Effector memory CD8-positive, alpha-beta T cell (primary cell): ENCODE results near the gene PARD3B.

Experiments
- ATAC-seq: fragments of 150-1000 bp; cut with Tn5 transposase; replicated peaks from 2 replicates; pipeline ENCODE4 v1.10.0; 2021; ENCODE audit warnings: mild to moderate bottlenecking, moderate library complexity
- DNase-seq, 3 experiments: peaks; one replicate each; pipeline ENCODE4 v3.0.0; 2021
- H3K27ac Mint-ChIP-seq, 2 donors: one replicate each; pipeline ENCODE4 v1.8.0; 2022; ENCODE audit warnings: mild to moderate bottlenecking in 2 of 2, mixed read lengths in 2 of 2, moderate library complexity in 2 of 2
- H3K27me3 Mint-ChIP-seq, 2 donors: one replicate each; pipeline ENCODE4 v1.8.0; 2022; ENCODE audit warnings: mixed read lengths in 2 of 2
- H3K36me3 Mint-ChIP-seq: one replicate; pipeline ENCODE4 v1.8.0; 2022; ENCODE audit warnings: mild to moderate bottlenecking, moderate library complexity, mixed read lengths; ENCODE audit not compliant: insufficient read depth
- H3K4me1 Mint-ChIP-seq, 2 donors: one replicate each; pipeline ENCODE4 v1.8.0; 2022; ENCODE audit warnings: low read depth in 2 of 2, mixed read lengths in 2 of 2
- H3K4me3 Mint-ChIP-seq, 2 donors: one replicate each; pipeline ENCODE4 v1.8.0; 2022; ENCODE audit warnings: mild to moderate bottlenecking in 2 of 2, mixed read lengths in 2 of 2, moderate library complexity in 2 of 2
- H3K9me3 Mint-ChIP-seq, 2 donors: one replicate each; pipeline ENCODE4 v1.8.0; 2022; ENCODE audit warnings: mixed read lengths in 2 of 2
- total RNA-seq, 9 experiments: gene quantifications; one replicate each; lab custom pipeline; 2026; lab: John Stamatoyannopoulos, UW

PARD3B gene, protein sequence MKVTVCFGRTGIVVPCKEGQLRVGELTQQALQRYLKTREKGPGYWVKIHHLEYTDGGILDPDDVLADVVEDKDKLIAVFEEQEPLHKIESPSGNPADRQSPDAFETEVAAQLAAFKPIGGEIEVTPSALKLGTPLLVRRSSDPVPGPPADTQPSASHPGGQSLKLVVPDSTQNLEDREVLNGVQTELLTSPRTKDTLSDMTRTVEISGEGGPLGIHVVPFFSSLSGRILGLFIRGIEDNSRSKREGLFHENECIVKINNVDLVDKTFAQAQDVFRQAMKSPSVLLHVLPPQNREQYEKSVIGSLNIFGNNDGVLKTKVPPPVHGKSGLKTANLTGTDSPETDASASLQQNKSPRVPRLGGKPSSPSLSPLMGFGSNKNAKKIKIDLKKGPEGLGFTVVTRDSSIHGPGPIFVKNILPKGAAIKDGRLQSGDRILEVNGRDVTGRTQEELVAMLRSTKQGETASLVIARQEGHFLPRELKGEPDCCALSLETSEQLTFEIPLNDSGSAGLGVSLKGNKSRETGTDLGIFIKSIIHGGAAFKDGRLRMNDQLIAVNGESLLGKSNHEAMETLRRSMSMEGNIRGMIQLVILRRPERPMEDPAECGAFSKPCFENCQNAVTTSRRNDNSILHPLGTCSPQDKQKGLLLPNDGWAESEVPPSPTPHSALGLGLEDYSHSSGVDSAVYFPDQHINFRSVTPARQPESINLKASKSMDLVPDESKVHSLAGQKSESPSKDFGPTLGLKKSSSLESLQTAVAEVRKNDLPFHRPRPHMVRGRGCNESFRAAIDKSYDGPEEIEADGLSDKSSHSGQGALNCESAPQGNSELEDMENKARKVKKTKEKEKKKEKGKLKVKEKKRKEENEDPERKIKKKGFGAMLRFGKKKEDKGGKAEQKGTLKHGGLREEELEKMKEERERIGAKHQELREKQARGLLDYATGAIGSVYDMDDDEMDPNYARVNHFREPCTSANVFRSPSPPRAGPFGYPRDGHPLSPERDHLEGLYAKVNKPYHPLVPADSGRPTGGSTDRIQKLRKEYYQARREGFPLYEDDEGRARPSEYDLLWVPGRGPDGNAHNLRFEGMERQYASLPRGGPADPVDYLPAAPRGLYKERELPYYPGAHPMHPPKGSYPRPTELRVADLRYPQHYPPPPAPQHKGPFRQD (N-terminal part only)
- total RNA-seq, result 0 to 3.1 (median 0.33) reads per million in 9 experiments

DNA sequence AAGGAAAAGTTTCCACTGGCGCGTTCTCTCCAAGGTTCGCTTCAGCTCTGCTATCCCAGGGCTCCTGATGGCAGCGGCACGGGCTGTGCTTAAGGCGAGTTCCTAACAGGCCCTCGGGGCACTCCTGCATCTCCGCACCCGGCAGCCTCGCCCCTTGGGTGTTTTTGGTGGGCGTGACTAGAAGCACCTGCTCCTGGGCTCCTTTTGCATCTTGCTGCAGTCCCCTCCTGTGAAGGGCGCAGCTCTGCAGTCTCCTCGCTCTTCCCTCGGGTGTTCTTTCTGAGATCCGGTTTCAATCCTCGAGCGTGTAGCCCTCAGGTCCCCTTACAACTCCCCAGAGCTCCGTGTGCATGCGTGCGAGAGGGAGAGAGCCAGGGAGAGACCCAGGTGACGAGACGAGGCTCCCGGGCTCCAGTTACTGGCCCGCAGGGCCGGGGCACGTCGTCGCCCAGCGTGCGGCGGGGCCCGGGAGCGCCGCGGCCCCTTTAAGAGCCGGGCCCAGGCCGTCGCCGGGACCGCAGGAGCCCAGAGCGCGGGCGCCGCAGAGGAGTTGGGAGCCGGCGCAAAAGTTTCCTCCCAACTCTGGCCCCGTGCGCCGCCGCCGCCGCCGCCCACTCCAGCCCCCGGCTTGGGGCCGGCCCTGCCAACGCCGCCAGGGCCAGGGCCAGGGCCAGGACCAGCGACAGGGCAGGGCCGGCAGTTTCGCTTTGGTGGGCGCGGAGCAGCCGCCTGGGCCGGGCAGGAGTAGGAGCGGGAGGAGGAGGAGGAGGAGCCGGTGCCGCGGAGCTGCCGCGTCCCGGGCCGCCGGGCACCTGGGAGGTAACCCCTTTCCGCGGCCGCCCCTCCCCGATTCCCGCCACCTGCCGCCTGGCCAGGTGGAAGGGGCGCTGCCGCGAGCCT is at the start of gene PARD3B:
Gene PARD3B (plus strand): TSS at position 515 of the 900 bp plus-strand sequence. CDS start 525 bp downstream, outside the sequence.
- Mint-ChIP-seq H3K4me1 (peaks cover 3 to 4% of the 10 kb centered on the region in 2 donors), H3K4me3 (peak within 1 kb of the TSS; percentile 79 to 83), H3K36me3 (no peaks in the 10 kb centered on the region), H3K9me3 (no peaks in the 10 kb centered on the region), H3K27ac (no peak within 1 kb of the TSS), H3K27me3 (peaks cover 30 to 47% of the 10 kb centered on the region in 2 donors)
- DNase-seq (no peak), ATAC-seq (peak; percentile 51)

DNA sequence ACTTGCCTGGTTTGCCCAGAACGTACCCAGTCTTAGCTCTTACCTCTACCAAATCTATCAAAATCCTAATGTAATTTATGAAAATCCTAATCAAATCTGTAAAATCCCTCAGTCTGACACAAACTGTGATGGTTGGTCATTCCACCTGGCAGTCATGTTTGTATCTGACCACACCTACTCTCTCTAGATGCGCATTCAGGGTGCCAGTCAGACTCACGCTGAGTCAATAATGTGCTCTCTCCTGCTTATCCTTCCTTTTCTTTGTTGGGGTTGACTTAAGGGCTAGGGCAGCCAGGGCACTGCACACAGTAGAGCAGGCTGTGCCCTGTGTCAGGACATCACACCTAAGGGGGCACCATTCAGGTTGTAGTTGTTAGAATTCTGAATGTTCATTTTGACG is 48.5 kb upstream of the PARD3B start:
- H3K4me1 Mint-ChIP-seq, result no peaks in the 10 kb centered on the region
- ATAC-seq, result no peak
- H3K36me3 Mint-ChIP-seq, result no peaks in the 10 kb centered on the region
- no peak overlapping the region for H3K27ac Mint-ChIP-seq
- H3K9me3 Mint-ChIP-seq, result no peaks in the 10 kb centered on the region
- no peak overlapping the region for H3K4me3 Mint-ChIP-seq
- DNase-seq, result no peak
- peaks cover 8 to 13% of the 10 kb centered on the region in 2 donors for H3K27me3 Mint-ChIP-seq

DNA sequence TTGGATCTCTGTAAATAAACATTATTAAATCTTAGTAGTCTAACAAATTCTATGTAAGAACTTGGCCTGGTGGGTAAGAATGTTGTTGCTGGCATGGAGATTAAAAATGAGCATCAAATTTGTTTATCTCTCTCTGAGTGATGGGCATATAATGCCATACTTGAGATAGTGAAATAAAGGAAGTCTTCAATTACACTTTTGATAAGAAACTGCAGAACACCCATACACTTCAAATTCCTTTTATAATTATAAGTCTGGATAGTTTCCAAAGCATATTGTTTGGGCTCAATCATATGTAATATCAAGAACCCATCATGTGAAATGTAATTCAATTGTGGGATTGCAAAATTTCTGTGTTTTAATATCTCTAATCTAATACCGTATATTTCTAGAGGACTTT is 47.4 kb upstream of the PARD3B start:
- DNase-seq (no peak), ATAC-seq (no peak)
- Mint-ChIP-seq H3K4me1 (no peaks in the 10 kb centered on the region), H3K4me3 (no peak overlapping the region), H3K27me3 (peaks cover 8 to 14% of the 10 kb centered on the region in 2 donors), H3K9me3 (no peaks in the 10 kb centered on the region), H3K36me3 (no peaks in the 10 kb centered on the region), H3K27ac (no peak overlapping the region)

DNA sequence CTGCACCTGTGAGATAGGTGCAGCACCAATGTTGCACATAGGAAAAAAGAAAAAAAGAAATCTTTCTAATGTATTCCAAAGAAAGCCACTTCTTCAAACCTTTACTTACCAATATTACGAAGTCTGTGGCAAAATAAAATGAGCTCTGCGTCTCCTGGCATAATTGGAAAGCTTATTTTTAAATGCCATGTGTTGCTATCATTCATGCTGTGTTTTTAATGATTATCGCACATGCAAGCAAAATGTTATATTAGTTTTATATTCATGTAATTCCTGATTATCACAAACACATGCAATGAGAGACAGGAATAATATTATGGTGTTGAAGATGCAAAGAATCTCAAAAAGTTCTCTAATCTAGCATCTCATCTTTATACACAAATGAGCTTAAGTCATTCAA is 47.0 kb upstream of the PARD3B start:
- DNase-seq (no peak), ATAC-seq (no peak)
- Mint-ChIP-seq H3K9me3 (no peaks in the 10 kb centered on the region), H3K36me3 (no peaks in the 10 kb centered on the region), H3K27me3 (peaks cover 8 to 11% of the 10 kb centered on the region in 2 donors), H3K27ac (no peak overlapping the region), H3K4me3 (no peak overlapping the region), H3K4me1 (no peaks in the 10 kb centered on the region)

DNA sequence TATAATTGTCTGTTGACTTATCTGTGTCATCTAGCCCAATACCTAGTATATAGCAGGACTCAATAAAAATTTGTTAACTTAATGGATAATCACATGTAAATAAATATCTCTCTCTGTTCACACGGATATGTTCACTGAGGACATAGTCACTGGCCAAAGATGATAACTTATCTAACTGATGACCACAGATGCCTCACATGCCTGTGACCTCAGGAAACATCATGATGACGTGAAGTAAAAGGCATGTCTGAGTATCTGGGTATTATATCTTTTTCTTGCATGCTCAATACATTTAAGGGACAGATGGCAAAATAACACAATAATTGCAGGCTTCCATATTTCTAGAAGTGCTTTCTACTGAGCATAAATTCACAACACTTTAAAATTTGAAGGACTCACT is 41.4 kb upstream of the PARD3B start:
- H3K36me3 Mint-ChIP-seq, result no peaks in the 10 kb centered on the region
- H3K27ac Mint-ChIP-seq, result no peak overlapping the region
- no peak overlapping the region for H3K4me3 Mint-ChIP-seq
- no peak for DNase-seq
- no peak for ATAC-seq
- H3K27me3 Mint-ChIP-seq, result peaks cover 0 to 5% of the 10 kb centered on the region in 2 donors
- H3K4me1 Mint-ChIP-seq, result no peaks in the 10 kb centered on the region
- H3K9me3 Mint-ChIP-seq, result no peaks in the 10 kb centered on the region

DNA sequence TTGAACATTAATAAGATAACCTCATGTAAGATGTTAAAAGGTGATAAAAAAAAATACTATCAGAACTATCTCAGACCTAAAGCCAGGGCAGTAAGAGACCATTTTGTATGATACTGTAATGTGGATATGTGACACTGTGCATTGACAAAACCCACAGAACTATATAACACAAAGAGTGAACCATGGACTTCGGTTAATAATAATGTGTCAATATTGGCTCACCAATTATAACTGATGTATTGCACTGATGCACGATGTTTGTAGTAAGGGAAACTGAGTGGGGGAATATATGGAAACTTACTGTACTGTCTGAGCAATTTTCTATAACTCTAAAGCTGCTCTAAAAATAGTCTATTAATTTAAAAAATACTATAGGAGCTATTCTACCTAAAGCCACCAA is 40.7 kb upstream of the PARD3B start:
- Mint-ChIP-seq H3K9me3 (no peaks in the 10 kb centered on the region), H3K4me3 (no peak overlapping the region), H3K27ac (no peak overlapping the region), H3K4me1 (no peaks in the 10 kb centered on the region), H3K27me3 (peaks cover 0 to 5% of the 10 kb centered on the region in 2 donors), H3K36me3 (no peaks in the 10 kb centered on the region)
- ATAC-seq (no peak), DNase-seq (no peak)

DNA sequence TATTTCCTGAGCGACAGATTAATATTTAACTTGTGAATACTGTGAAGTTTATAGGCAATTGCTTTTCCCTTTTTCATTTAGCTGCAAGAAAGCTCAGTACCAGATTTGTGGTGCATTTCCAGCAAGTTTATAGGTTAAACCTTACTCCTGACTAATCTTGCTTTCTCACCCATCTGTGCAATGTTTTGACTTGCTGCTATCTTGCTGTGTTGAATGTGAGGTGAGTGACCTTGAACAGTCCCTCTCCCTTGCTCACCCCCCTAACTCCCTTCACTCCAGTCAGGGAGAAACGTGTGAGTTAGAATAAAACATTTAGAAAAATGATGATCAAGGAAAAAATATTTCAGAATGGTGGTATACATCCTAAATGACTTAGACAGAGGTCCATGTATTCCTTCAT is 39.8 kb upstream of the PARD3B start:
- DNase-seq, result no peak
- no peak overlapping the region for H3K27ac Mint-ChIP-seq
- no peak overlapping the region for H3K4me3 Mint-ChIP-seq
- H3K36me3 Mint-ChIP-seq, result no peaks in the 10 kb centered on the region
- no peaks in the 10 kb centered on the region for H3K9me3 Mint-ChIP-seq
- H3K4me1 Mint-ChIP-seq, result no peaks in the 10 kb centered on the region
- peaks cover 0 to 5% of the 10 kb centered on the region in 2 donors for H3K27me3 Mint-ChIP-seq
- ATAC-seq, result no peak

DNA sequence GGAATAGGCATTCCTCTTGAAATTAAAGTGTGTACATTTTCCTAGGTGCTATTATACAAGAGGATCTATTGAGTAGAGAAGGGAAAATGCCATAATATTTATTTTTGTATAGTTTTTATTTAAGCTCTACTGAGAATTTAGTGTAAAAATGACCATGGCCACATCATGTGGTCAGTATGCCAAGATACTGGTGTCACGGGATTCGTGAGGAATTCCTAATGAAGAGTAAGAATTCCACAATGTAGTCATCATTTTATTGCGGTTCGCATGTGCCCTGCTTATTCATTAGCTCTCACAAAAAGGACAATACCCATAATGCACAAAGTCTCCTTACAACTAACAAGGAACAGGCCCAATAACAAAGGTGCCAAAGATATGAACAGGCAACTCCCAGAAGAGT is 39.3 kb upstream of the PARD3B start:
- peaks cover 0 to 5% of the 10 kb centered on the region in 2 donors for H3K27me3 Mint-ChIP-seq

DNA sequence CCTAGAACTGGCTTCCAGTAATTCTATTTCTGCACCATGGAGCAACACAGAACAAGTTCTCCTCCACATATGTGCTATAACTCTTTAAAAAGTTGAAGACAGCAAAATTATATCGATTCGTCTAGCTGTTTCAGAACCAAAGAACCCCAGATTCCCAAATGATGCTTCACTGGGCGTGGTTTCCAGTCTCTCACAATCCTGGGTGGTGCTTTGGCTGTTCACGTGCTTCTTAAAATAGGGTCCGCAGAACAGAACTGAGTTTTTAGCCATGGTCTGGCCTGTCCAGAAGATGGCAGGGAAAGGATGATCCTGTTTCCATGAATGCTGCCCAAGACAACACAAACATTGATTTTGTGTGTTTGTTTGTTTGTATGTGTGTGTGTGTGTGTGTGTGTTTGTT is 37.6 kb upstream of the PARD3B start:
- H3K27me3 Mint-ChIP-seq, result no peaks in the 10 kb centered on the region
- no peak overlapping the region for H3K27ac Mint-ChIP-seq
- no peaks in the 10 kb centered on the region for H3K9me3 Mint-ChIP-seq
- no peaks in the 10 kb centered on the region for H3K4me1 Mint-ChIP-seq
- no peaks in the 10 kb centered on the region for H3K36me3 Mint-ChIP-seq
- ATAC-seq, result no peak
- H3K4me3 Mint-ChIP-seq, result no peak overlapping the region
- DNase-seq, result no peak

More for the DNA sequence above, 39.3 kb upstream of the PARD3B start:
- no peak for ATAC-seq
- Mint-ChIP-seq H3K4me1 (no peaks in the 10 kb centered on the region), H3K36me3 (no peaks in the 10 kb centered on the region), H3K4me3 (no peak overlapping the region), H3K9me3 (no peaks in the 10 kb centered on the region), H3K27ac (no peak overlapping the region)
- no peak for DNase-seq

DNA sequence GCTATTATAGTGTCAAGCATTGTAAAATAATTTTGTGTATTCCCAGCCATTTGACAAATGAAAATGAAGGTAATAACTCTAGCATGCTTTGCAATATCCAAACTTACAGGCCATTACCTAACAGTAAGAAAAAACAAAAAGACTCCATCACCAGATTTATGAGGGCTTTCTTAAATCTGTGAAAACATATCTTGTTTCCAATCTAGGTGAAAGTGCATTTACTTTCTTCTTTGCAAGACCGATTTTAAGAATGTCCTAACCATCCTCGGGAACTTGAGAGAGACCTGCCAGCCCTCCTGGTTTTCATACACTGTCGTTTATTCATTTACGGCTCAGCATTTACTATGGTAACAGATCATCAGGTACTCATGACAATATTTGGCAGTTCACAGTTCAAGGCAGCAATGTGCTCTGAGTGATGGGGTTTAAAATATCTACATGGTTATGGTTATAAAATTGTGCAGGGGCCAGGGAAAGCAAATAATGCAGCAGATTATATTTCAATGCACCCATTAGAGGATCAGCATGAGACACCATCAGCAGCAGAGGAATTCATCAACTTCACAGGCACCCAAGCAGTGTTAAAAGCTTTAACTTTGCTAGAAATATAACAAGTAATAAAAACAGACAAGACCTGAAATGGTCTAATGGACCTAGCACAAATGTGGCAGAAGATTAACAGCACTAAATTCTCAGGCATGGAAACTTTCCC is 34.4 kb upstream of the PARD3B start:
- Mint-ChIP-seq H3K9me3 (no peaks in the 10 kb centered on the region), H3K27ac (no peak overlapping the region), H3K36me3 (no peaks in the 10 kb centered on the region), H3K4me1 (no peaks in the 10 kb centered on the region), H3K4me3 (no peak overlapping the region), H3K27me3 (no peaks in the 10 kb centered on the region)
- no peak for DNase-seq
- ATAC-seq, result no peak

DNA sequence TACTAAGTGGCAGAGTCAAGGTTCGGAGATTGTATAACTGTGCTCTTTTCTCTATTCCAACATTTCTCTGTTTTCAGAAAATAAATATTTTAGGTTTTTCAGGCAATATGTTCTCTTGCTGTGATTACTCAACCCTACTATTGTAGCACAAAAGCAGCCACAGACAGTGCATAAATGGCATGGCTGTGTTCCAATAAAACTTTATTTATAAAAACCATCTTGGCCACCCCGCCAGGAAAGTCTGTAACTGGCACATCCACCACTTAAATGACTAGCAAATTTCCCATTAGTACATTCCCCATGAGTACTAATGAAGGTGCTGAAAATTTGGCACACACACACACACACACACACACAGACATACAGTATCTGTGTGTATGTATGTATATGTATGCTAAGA is 30.8 kb upstream of the PARD3B start:
- DNase-seq (no peak), ATAC-seq (no peak)
- Mint-ChIP-seq H3K36me3 (no peaks in the 10 kb centered on the region), H3K27me3 (no peaks in the 10 kb centered on the region), H3K4me1 (no peaks in the 10 kb centered on the region), H3K9me3 (no peaks in the 10 kb centered on the region), H3K27ac (no peak overlapping the region), H3K4me3 (no peak overlapping the region)

DNA sequence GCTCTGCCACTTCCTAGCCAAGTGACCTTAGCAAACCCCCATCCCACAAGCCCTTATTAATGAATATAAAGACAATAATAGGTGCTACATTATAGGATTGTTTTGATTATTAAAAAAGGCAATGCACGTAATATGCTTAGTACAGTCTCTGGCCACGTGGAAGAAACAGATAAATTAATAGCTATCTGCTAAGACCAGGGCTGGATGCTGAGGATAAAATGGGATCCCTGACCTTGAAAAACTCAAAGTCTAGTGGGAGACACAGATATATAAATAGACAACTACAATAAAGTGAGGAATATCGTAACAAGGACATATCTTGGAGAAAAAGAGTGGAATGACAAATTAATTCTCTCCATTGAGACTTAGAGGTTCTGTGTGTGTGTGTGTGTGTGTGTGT is 29.9 kb upstream of the PARD3B start:
- ATAC-seq (no peak), DNase-seq (no peak)
- H3K4me3 Mint-ChIP-seq, result no peak overlapping the region
- H3K36me3 Mint-ChIP-seq, result no peaks in the 10 kb centered on the region
- H3K27me3 Mint-ChIP-seq, result no peaks in the 10 kb centered on the region
- H3K9me3 Mint-ChIP-seq, result no peaks in the 10 kb centered on the region
- H3K4me1 Mint-ChIP-seq, result no peaks in the 10 kb centered on the region
- H3K27ac Mint-ChIP-seq, result no peak overlapping the region
